HG02852 (cell line): Measurements from ENCODE around the gene SAE1.
A peak's percentile ranks its signal among the peaks of the same experiment; 100 is the strongest.

Experiments
- ATAC-seq: cut with Tn5 transposase; IDR thresholded peaks from one replicate; pipeline ENCODE4 v1.9.1; 2021; ENCODE audit warnings: mild to moderate bottlenecking, moderate library complexity; ENCODE audit not compliant: unreplicated experiment

SAE1 gene

DNA sequence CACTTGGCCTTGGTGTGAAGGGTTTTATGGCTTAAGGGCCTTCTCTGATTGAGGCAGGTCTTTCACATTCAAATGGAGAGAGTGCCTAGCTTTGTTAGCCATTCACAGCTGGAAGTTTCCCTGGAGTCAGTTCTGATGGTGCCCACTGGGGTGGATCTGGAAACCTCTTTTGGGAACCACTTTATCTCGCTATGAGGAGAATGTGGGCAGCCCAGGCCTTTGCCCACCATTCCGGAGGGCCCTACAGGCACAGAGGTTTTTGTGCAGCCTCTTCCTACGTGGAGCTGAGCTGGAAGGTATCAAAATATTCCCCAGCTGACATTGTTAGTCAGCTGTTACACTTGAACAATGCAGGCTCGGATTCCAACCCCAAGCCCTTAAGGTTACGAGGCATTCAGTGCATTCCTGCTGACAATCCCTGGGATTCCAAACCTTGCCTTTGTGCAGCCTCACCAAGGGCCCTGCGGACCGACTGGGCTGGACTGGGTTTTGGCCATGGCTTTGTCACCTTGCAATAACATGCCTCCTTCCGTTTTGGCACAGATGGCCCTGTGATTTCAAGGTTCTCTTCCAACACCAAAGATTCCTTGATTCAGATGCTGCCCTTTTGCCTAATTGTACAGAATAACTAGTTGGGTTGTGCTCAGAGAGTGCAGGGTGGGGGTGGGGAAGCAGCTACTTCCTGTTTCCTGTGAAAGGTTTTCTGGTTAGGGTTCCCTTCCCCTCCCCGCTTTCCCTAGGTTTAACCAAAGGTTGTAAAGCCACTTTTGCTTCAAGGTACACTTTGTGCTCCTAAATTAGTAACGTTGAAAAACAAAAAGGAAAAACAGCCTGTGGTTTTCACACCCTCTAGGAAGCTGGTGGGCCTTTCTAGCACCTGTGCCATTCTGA is 27.0 kb downstream of the SAE1 start:
- ATAC-seq: no peak

DNA sequence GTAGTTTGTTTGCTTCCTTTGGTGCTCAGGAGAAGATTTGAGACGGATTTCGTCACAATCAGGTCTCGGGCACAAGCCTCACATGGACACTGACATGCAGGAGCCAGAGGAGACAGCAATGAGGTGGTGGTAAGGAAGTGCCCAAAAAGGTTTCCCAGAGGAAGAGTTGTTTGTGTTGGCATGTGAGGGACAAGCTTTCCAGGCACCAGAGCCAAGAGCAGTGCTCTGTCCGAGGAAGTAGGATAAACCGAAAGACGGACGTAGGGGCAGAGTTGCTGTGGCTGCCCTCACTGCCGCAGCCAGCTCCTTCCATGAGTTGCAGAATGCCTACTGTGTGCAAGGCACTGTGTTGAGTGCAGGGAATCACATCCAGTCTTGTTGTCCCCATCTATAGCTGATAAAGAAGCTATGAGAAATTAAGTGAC is 27.7 kb downstream of the SAE1 start:
- no peak for ATAC-seq

DNA sequence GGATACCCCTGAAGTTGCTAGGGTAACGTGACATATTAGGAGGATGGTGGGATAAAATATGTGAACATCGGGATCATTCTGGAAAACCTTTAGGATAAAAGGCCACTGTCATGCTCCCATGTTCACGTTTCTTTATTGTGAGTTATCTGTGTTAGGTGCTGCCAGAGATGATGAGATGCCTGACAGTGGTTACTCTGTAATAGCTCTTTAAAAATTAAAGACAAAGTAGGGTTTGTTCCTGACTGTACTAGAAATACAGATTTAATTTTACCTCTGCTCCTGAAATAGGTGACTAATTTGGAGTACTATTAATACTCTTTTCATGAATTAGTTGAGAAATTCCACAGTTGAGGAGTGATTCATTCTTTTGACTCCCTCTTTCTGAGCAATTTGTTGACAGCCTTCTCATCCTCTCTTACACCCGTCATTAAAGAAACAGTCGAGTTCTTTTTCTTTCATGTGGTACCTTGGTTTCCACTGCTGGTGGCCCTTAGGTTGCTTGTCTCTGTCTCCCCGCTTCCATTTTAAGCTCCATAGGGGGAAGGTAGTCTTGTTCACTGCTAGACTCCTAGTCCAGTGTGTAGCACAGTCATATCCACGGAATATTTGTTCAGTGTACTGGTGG is 28.4 kb downstream of the SAE1 start:
- ATAC-seq: no peak

DNA sequence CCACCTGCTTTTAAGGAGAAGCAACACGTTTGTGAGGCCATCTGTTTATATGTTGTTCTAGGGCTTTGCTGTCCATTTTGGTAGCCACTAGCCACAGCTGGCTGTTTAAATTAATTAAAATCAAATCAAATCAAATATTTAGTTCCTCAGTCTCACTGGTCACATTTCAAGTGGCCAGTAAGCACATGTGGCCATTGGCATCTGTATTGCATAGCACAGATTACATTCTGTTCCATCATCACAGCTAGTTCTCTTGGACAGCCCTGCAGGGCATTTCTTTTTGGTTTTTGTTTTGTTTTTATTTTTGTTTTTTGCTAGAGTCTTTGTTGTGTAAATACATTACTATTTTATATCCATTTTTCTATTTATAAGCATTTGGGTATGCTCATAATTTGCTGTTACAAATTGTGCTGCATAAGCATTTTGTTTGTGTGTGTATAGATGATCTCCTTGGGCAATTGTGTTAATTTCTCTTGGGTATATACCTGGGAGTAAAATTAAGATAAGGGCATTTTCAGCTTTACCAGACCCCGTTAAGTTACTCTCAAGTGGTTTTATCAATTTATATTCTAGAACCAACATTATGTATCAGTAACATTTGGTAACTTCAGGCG is 31.3 kb downstream of the SAE1 start:
- ATAC-seq: no peak

- ATAC-seq: no peak
These were observed 37.4 kb downstream of the SAE1 start for GRCh38 chr19:47168065-47168464.

- no peak for ATAC-seq
These were observed 42.2 kb downstream of the SAE1 start for GRCh38 chr19:47172666-47173455.

- no peak for ATAC-seq
These were observed 45.5 kb downstream of the SAE1 start for GRCh38 chr19:47176071-47176626.

DNA sequence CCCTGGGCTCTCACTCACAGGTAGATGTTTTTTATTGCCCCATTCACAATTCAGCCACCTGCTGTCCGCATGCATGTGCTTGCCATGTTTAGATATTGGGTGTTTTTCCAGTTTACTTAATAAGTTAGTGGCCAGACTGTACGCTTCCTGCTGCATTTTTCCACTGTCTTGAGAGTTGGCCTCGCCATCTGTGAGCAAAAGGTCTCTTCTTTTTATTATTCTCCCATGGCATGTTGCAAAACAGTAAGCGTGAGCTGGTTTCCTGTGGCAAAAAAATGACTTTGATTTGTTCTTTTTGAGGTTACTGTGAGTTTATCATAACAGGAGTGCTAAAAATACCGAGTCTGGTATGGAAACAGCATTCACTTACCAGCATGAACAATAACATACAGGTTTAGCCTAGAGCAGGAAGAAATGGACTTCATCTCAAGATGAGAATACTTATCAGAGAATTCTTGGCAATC is 46.0 kb downstream of the SAE1 start:
- ATAC-seq: no peak

GRCh38 chr19:47179653-47180310 is 49.1 kb downstream of the SAE1 start:
- no peak for ATAC-seq

DNA sequence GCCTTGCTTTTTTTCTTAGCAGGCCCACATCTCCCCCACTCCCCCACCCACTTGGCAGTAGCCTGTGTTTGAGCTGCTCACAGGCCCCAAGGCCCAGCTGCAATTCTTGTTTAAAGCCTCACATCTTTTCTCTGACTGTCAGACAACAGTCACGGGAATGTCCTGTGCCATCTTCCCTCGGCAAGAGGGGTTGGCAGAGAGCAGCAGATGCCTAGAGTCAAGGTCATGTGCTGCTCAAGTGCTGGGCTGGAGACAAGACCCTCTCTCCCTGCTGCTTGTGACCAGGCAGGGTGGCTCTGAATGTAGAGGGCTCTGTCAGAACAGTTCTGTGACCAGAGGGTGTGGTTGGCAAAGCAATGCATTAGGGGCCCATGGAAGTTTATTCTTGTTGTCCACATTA is 53.0 kb downstream of the SAE1 start:
- ATAC-seq: no peak

- ATAC-seq: peak; percentile 80
These were observed 56.1 kb downstream of the SAE1 start for GRCh38 chr19:47186446-47187334.

- ATAC-seq: no peak
These were observed 56.7 kb downstream of the SAE1 start for GRCh38 chr19:47187335-47187655.

DNA sequence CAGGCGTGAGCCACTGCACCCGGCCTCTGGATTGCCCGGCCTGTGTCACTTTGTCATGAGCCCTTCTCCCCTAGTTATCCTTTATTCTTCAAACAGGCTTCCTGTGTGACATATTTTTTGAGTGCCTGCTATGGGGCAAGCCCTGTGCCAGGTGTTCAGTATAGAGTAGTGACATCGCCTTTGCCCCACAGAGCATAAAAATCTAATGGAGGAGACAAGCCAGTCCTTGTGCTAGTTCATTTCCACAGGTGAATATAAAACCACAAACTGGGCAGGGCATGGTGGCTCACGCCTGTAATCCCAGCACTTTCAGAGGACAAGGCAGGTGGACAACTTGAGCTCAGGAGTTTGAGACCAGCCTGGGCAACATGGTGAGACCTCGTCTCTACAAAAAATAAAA is 57.2 kb downstream of the SAE1 start:
- ATAC-seq: no peak

DNA sequence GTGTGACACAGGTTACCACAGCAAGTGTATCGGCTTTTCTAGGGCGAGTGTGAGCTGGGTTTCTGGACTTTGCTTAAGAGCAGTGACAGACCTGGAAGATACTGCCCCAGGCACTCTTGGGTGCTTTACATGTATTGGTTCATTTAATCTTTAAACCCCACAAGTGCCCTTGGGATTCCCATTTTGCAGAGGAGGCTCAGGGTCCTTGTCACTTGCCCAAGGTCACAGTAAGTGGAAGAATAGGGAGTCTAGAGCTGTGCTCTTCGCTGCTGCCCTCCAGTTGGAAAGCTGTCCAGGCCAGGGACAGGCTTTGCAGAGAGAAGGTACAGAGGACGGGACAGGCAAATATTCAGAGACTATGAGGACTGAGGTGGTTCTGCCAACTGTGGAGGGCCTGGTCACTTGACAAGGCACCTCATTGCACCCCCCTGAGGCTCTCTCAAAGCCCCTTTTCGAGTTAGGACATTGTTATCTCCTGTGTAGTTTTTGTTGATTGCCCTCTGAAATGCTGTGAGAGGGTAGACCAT is 57.9 kb downstream of the SAE1 start:
- ATAC-seq: no peak

DNA sequence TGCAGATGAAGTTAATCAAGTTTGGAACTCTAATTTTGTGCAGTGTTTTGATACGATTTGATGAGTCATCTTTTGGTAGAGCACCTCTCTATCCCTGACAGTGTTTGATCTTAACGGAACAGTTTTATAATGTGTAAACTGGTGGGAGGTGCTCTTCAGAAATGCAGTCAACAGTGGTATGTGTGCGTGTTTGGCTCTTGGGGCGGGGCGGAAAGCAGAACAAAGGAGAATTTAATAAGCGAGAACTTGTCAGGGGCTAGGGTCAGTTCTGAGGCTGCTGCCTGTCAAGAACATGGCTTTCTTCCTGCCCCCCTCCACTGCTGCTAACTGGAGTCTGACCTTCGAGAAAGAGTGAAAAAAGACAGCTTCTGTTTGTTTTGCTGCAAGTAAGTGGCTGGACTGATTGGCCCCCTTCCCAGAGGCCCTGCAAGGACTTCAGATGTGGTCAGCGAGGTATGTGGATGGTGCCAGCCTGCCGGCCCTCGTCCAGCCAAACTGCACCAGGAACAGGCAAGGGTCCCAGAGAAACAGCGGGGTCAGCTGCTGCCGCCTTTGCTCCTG is 59.6 kb downstream of the SAE1 start:
- ATAC-seq: no peak

- no peak for ATAC-seq
These were observed 64.8 kb downstream of the SAE1 start for GRCh38 chr19:47195434-47195833.

- ATAC-seq: no peak
These were observed 66.5 kb downstream of the SAE1 start for GRCh38 chr19:47197141-47197540.

- no peak for ATAC-seq
These were observed 69.9 kb downstream of the SAE1 start for GRCh38 chr19:47200530-47200929.

GRCh38 chr19:47203254-47203653 is 72.6 kb downstream of the SAE1 start:
- no peak for ATAC-seq
